HG02642 (cell line): ENCODE data around the gene INTS6.
"Not testable (repeated sequence)": the region's sequence is repeated elsewhere in the genome, so short reads cannot be mapped to it uniquely, and the experiment has no call there.

Experiments
- ATAC-seq: cut with Tn5 transposase; IDR thresholded peaks from one replicate; pipeline ENCODE4 v1.9.1; 2021; ENCODE audit warnings: mild to moderate bottlenecking; ENCODE audit not compliant: unreplicated experiment, poor library complexity

The INTS6 gene

GRCh38 chr13:51416107-51416506 lies 36.7 kb downstream of the INTS6 start:
- no peak for ATAC-seq

- not testable (repeated sequence) for ATAC-seq
Measured at GRCh38 chr13:51415339-51415738, 37.5 kb downstream of the INTS6 start.

- no peak for ATAC-seq
Measured at GRCh38 chr13:51412431-51412830, 40.4 kb downstream of the INTS6 start.

GRCh38 chr13:51405176-51405575 lies 47.7 kb downstream of the INTS6 start:
- ATAC-seq = no peak

- ATAC-seq = no peak
Measured at GRCh38 chr13:51397262-51397941, 55.4 kb downstream of the INTS6 start.

- ATAC-seq = peak; percentile 61
Measured at GRCh38 chr13:51396352-51396751, 56.5 kb downstream of the INTS6 start.

- no peak for ATAC-seq
Measured at GRCh38 chr13:51394724-51395123, 58.1 kb downstream of the INTS6 start.

GRCh38 chr13:51385114-51385513 lies 67.7 kb downstream of the INTS6 start:
- ATAC-seq = no peak

GRCh38 chr13:51380269-51380668 lies 72.6 kb downstream of the INTS6 start:
- no peak for ATAC-seq

- ATAC-seq = no peak
Measured at GRCh38 chr13:51373451-51373850, 79.4 kb downstream of the INTS6 start.

GRCh38 chr13:51371768-51372399 lies 81.0 kb downstream of the INTS6 start:
- no peak for ATAC-seq

- no peak for ATAC-seq
Measured at GRCh38 chr13:51370811-51371210, 82.0 kb downstream of the INTS6 start.

- no peak for ATAC-seq
Measured at GRCh38 chr13:51370116-51370515, 82.7 kb downstream of the INTS6 start.

- no peak for ATAC-seq
Measured at GRCh38 chr13:51364404-51365008, 88.3 kb downstream of the INTS6 start.

- ATAC-seq = no peak
Measured at GRCh38 chr13:51363625-51364024, 89.2 kb downstream of the INTS6 start.

- ATAC-seq = no peak
Measured at GRCh38 chr13:51361106-51361505, 91.7 kb downstream of the INTS6 start.

GRCh38 chr13:51360489-51360888 lies 92.3 kb downstream of the INTS6 start:
- no peak for ATAC-seq

GRCh38 chr13:51359352-51359751 lies 93.5 kb downstream of the INTS6 start:
- ATAC-seq = no peak

GRCh38 chr13:51357928-51358595 lies 94.8 kb downstream of the INTS6 start:
- ATAC-seq = no peak

- no peak for ATAC-seq
Measured at GRCh38 chr13:51355217-51355616, 97.6 kb downstream of the INTS6 start.

- no peak for ATAC-seq
Measured at GRCh38 chr13:51349016-51349415, 103.8 kb downstream of the INTS6 start.
